IPS-20b (cell line): ENCODE measurements around the gene AMER3.

ENCODE experiments used
- H3K27ac ChIP-seq: one replicate; pipeline ENCODE4 v1.5.1; 2013; ENCODE audit warnings: low read length
- H3K27me3 ChIP-seq: 2 replicates; pipeline ENCODE4 v1.6.1; 2013; ENCODE audit warnings: mild to moderate bottlenecking, low read length, inconsistent platforms; ENCODE audit not compliant: insufficient read depth
- H3K36me3 ChIP-seq: 2 replicates; pipeline ENCODE4 v1.6.1; 2013; ENCODE audit warnings: low read depth, mild to moderate bottlenecking, inconsistent platforms, low read length, moderate library complexity; ENCODE audit not compliant: insufficient read depth
- H3K4me1 ChIP-seq: 2 replicates; pipeline ENCODE4 v1.6.1; 2013; ENCODE audit warnings: mild to moderate bottlenecking, control low read depth, inconsistent platforms, low read length, moderate library complexity; ENCODE audit not compliant: insufficient read depth
- H3K4me3 ChIP-seq: 2 replicates; pipeline ENCODE4 v1.5.1; 2013; ENCODE audit warnings: mild to moderate bottlenecking, low read length, inconsistent platforms
- H3K9ac ChIP-seq: 2 replicates; pipeline ENCODE4 v1.6.1; 2013; ENCODE audit warnings: low read depth, mild to moderate bottlenecking, inconsistent platforms, low read length, moderate library complexity
- H3K9me3 ChIP-seq: 2 replicates; pipeline ENCODE4 v1.6.1; 2013; ENCODE audit warnings: mild to moderate bottlenecking, low read depth, low read length, inconsistent platforms; ENCODE audit not compliant: insufficient read depth

Gene AMER3

GRCh38 chr2:130766711-130767407 lies 11.5 kb downstream of the AMER3 start:
- Histone ChIP-seq H3K9ac (no peak overlapping the region), H3K36me3 (no peaks in the 10 kb centered on the region), H3K4me1 (no peaks in the 10 kb centered on the region; the same call in 1 of the 2 replicates), H3K27ac (no peak overlapping the region), H3K4me3 (no peak overlapping the region), H3K9me3 (no peaks in the 10 kb centered on the region), H3K27me3 (no peaks in the 10 kb centered on the region)

DNA sequence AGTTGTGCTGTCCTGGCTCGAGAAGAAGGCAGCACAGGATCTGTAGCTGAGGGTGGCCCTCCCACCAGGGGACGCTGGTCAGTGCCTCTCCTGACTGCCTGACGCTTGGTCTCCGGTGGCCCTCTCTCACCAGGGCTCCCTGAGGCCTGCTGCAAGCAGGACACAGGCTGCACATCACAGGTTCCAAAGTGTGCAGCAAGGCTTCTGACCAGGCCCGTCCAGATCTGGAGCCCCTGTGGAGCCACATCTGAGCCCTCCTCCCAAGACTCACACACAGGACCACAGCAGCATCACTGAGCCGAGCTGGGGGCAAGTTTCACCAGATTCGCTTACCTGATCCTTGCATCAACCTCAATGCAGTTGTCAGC lies 12.1 kb downstream of the AMER3 start:
- Histone ChIP-seq H3K27me3 (no peaks in the 10 kb centered on the region), H3K9ac (no peak overlapping the region), H3K4me3 (no peak overlapping the region), H3K27ac (no peak overlapping the region), H3K36me3 (no peaks in the 10 kb centered on the region), H3K4me1 (no peaks in the 10 kb centered on the region; the same call in 1 of the 2 replicates), H3K9me3 (no peaks in the 10 kb centered on the region)

GRCh38 chr2:130768191-130768855 lies 13.0 kb downstream of the AMER3 start:
- no peak overlapping the region for H3K4me3 ChIP-seq
- H3K9ac ChIP-seq, result no peak overlapping the region
- no peak overlapping the region for H3K27ac ChIP-seq
- H3K9me3 ChIP-seq, result 0 out of 2 replicates have a peak, but pooled peaks cover 3% of the 10 kb centered on the region
- H3K4me1 ChIP-seq, result no peaks in the 10 kb centered on the region; the same call in 1 of the 2 replicates
- no peaks in the 10 kb centered on the region for H3K27me3 ChIP-seq
- no peaks in the 10 kb centered on the region for H3K36me3 ChIP-seq

DNA sequence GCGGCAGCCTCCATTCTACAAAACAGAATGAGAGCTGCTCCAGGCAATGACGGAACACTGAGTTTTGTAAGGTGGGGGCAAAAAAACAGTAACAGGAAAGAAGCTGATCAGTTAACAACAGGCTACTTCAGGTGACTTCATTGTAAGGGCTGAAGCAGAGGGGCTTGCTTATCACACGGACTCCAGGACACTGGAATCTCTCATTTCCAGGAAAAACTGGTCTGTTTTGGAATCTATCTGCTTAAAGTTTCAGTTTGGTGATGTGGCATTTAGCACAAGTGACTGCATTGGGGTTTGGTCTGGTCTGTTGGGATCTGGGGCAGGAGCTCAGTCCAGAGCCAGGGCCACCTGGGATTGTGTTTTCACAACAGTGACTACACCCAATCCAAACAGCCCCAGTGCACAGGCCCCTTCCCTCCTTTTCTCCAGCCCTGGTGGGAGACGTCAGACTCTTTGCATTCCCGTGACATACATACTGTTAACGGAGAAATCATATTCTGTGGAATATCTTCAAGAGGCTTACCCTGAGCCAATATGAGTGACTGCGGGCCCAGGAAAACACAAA lies 14.1 kb downstream of the AMER3 start:
- Histone ChIP-seq H3K27ac (no peak overlapping the region), H3K9ac (no peak overlapping the region), H3K36me3 (no peaks in the 10 kb centered on the region), H3K9me3 (0 out of 2 replicates have a peak, but pooled peaks cover 3% of the 10 kb centered on the region), H3K27me3 (no peaks in the 10 kb centered on the region), H3K4me1 (no peaks in the 10 kb centered on the region; the same call in 1 of the 2 replicates), H3K4me3 (no peak overlapping the region)

DNA sequence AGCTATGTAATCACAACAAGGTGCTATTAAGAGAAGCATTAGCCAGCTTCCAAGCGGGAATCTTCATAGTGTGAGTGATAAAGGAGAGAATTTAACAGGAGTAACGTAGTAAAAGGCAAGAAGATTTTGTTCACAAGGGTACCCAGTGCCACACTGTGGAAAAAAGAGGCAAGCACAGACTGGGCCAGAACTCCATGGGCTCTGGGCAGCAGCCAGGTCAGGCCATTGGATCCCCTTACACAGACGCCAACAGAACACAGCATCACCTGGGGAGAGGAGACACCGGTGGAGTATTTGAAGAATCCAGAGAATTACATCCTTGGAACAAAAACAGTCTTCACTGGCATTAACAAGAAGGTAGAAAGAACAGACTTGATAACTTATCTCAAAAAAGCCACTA lies 21.2 kb downstream of the AMER3 start:
- Histone ChIP-seq H3K4me1 (no peaks in the 10 kb centered on the region), H3K27ac (no peak overlapping the region), H3K27me3 (no peaks in the 10 kb centered on the region), H3K9me3 (0 out of 2 replicates have a peak, but pooled peaks cover 3% of the 10 kb centered on the region), H3K4me3 (no peak overlapping the region), H3K36me3 (no peaks in the 10 kb centered on the region), H3K9ac (no peak overlapping the region)

DNA sequence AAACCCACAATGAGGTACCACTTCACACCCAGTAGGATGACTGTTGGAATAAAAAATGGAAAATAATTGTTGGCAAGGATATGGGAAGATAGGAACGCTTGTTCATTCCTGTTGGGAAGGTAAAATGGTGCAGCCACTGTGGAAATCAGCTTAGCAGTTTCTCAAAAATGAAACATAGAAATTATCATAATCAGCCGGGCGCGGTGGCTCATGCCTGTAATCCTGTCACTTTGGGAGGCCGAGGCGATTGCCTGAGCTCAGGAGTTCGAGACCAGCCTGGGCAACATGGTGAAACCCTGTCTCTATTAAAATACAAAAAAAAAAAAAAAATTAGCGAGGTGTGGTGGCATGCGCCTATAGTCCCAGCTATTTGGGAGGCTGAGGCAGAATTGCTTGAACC lies 23.4 kb downstream of the AMER3 start:
- Histone ChIP-seq H3K36me3 (no peaks in the 10 kb centered on the region), H3K4me1 (no peaks in the 10 kb centered on the region), H3K9me3 (no peaks in the 10 kb centered on the region), H3K27me3 (no peaks in the 10 kb centered on the region), H3K27ac (no peak overlapping the region), H3K9ac (no peak overlapping the region), H3K4me3 (no peak overlapping the region)

- Histone ChIP-seq H3K27me3 (no peaks in the 10 kb centered on the region), H3K9me3 (no peaks in the 10 kb centered on the region), H3K27ac (no peak overlapping the region), H3K9ac (no peak overlapping the region), H3K36me3 (no peaks in the 10 kb centered on the region), H3K4me1 (no peaks in the 10 kb centered on the region), H3K4me3 (no peak overlapping the region)
These were observed 30.2 kb downstream of the AMER3 start for GRCh38 chr2:130785466-130786055.

GRCh38 chr2:130786076-130786475 lies 30.7 kb downstream of the AMER3 start:
- Histone ChIP-seq H3K9ac (no peak overlapping the region), H3K27ac (no peak overlapping the region), H3K27me3 (no peaks in the 10 kb centered on the region)

GRCh38 chr2:130787841-130788240 lies 32.5 kb downstream of the AMER3 start:
- Histone ChIP-seq H3K27me3 (no peaks in the 10 kb centered on the region), H3K36me3 (no peaks in the 10 kb centered on the region), H3K4me1 (no peaks in the 10 kb centered on the region), H3K27ac (no peak overlapping the region), H3K9me3 (no peaks in the 10 kb centered on the region), H3K9ac (no peak overlapping the region), H3K4me3 (no peak overlapping the region)

More at GRCh38 chr2:130786076-130786475, 30.7 kb downstream of the AMER3 start:
- Histone ChIP-seq H3K36me3 (no peaks in the 10 kb centered on the region), H3K4me3 (no peak overlapping the region), H3K9me3 (no peaks in the 10 kb centered on the region), H3K4me1 (no peaks in the 10 kb centered on the region)

DNA sequence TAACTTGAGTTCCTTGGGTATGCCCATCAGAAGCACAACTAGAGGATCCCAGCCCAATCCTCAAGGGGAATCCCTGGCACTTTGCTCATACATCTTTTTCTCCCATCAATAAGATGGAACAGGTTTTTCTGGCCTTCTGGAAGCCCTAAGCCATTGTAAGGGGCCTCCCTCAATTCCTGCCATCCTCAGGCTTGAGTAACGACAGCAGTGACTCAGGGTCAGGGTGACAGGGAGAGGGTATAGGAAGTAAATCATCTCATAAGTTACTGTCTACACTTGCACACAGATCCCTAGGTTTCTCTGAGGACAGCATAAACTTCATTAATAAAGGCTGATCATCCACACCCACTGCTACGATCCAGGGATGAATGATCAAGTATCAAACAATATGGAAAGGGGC lies 35.0 kb downstream of the AMER3 start:
- Histone ChIP-seq H3K27ac (no peak overlapping the region), H3K4me1 (no peaks in the 10 kb centered on the region), H3K9ac (no peak overlapping the region), H3K36me3 (no peaks in the 10 kb centered on the region), H3K27me3 (no peaks in the 10 kb centered on the region), H3K4me3 (no peak overlapping the region), H3K9me3 (no peaks in the 10 kb centered on the region)

DNA sequence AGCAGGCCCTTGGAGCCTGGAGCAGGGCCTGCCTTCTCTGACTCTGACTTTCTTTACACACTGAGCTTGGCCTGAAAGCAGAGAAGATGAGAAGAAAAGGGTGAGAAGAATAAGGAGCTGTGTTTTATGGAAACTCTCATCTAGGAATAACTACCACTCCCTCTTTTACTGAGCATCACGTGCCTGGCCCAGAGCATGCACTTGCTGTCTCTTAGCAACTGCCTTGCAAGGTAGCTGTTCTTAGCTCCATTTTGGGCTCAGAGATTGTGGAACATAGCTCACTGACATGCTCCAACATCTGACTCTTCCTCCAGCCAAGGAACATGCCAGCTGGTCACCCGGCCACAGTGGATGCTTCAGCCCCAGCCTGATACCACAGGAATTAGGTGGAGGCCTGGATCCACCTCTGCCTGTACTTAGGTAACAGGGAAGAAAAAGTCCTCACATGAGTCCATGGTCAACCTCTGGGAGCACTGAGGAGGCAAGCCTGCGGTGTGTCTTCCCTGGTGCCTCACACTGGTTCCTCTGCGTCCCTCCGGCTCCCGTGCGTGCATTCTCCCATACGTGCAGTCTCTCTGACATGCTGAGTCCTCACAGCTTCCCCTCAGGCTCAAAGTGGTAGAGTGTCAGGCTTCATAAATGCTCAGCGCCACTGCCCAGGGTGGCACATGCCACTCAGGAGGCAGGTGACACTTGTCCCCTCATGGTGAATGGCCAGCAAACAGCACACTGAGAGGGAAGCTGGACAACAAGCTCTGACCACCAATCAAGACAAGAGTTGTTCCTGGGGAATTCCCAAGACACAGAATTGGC lies 35.7 kb downstream of the AMER3 start:
- H3K27me3 ChIP-seq, result no peaks in the 10 kb centered on the region
- no peak overlapping the region for H3K4me3 ChIP-seq
- H3K9me3 ChIP-seq, result no peaks in the 10 kb centered on the region
- H3K9ac ChIP-seq, result no peak overlapping the region
- H3K36me3 ChIP-seq, result no peaks in the 10 kb centered on the region
- no peaks in the 10 kb centered on the region for H3K4me1 ChIP-seq
- H3K27ac ChIP-seq, result no peak overlapping the region
